Fibroblast of mammary gland (primary cell): ENCODE measurements around the gene ZNF750.

Experiments used
- DNase-seq: peaks from one replicate; pipeline ENCODE4 v3.0.0-alpha.2; 2010; ENCODE audit warnings: low read depth
- H3K4me3 ChIP-seq: 2 replicates; pipeline ENCODE4 v1.5.1; 2011; ENCODE audit warnings: low read depth, mild to moderate bottlenecking, low read length, moderate library complexity; ENCODE audit not compliant: control insufficient read depth
- CTCF ChIP-seq: conservative IDR thresholded peaks from 2 replicates; pipeline ENCODE4 v1.5.1; 2011; ENCODE audit warnings: low read depth, low read length, inconsistent platforms; ENCODE audit not compliant: control insufficient read depth, insufficient read depth

Gene ZNF750

DNA sequence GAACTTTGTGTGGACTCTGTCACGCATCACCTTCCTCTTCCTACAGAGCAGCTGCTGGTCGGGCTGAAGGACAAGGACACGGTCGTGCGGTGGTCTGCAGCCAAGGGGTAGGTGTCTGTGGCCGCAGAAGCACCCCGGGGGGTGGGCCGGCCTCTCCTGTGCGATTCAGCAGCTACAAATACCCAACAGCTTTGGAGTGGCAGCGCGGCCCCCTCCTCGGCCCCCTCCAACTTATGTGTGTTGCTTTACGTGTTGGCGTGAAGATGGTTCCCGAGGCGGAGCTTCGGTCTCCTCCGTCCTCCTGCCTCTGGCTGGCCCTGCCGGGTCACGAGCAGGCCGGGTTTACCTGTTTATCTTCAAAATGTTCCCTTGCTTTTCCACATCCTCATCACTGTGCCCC, 32.3 kb downstream of the ZNF750 start:
- no peak overlapping the region for H3K4me3 ChIP-seq
- TF ChIP-seq CTCF, result no peak
- DNase-seq, result no peak

GRCh38 chr17:82807101-82807500, 32.7 kb downstream of the ZNF750 start:
- TF ChIP-seq CTCF, result no peak
- no peak for DNase-seq
- H3K4me3 ChIP-seq, result no peak overlapping the region

GRCh38 chr17:82806645-82807044, 33.2 kb downstream of the ZNF750 start:
- DNase-seq, result no peak
- no peak for TF ChIP-seq CTCF
- H3K4me3 ChIP-seq, result no peak overlapping the region

DNA sequence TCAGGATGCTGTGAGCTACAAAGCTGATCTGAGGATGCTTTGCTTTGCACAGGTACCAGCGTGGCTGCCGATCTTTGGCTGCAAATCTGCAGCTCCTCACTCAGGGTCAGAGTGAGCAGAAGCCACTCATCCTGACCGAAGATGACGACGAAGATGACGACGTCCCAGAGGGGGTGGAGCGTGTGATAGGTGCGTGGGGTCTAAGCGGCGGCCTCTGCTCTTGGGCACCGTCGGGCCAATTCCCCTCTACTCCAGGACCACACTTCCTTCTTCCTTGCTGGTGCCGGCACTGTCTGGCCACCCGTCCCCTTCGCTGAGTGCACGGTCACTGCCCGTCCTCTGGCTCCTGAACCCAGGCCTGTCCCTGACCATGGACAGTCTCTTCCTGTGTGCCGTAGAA, 34.0 kb downstream of the ZNF750 start:
- no peak overlapping the region for H3K4me3 ChIP-seq
- TF ChIP-seq CTCF, result no peak
- DNase-seq, result no peak

DNA sequence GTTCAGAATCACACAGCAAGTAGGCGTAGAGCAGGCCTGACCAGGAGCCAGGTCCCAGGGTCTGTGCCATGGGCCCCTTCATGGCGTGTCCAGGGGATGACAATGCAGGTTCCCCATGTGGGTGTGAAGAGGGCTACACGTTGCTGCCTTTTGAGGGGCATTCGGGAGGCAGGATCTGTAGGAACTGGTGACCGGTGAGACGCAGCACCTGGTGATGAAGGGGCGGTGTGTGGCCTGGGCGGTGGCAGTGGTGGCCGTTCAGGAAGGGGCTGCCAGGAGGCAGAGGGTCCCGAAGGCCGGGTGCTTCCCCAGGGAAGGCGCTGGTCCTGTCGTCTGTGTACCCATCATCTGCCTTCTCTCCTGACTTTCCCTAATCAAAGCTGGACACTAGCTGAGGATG, 34.6 kb downstream of the ZNF750 start:
- TF ChIP-seq CTCF, result no peak

DNA sequence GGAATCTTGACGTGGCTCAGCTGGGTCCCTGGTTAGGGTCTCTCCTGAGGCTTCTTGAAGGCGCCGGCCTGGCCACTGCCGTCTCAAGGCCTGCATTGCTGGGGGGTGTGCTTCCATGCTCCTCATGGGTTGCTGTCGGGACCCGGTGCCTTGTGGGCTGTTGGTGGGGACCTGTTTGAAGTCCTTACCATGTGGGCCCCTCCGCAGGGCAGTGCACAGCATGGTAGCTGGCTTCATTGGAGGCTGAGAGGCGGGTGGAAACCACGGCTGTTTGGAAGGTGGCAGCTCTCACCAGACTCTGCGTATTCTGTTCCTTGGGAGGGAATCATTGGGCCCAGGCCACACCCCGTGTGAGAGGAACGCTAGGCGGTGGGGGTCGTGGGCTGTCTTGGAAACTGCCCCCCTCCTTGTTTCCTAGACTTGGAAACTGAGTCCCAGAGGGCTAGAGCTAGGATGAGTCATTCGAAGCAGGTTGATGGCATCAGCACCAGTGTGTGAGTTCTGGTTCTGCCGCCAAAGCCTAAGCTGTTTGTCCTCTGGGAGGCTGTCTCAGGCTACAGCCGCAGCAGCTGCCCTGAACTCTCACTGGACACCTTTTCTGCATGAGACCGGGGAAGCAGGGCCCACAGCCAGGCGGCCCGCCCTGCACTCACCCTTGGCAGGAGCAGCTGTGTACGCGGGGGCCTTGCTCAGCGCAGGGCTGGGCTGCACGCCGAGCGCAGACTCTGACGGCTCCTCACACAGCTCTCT, 35.2 kb downstream of the ZNF750 start:
- peak; percentile 92 for DNase-seq
- H3K4me3 ChIP-seq, result no peak overlapping the region
- no peak for TF ChIP-seq CTCF

More for the DNA sequence above, 34.6 kb downstream of the ZNF750 start:
- H3K4me3 ChIP-seq, result no peak overlapping the region
- DNase-seq, result no peak
